Activated CD4-positive, CD25-positive, alpha-beta regulatory T cell treated with anti-CD3 and anti-CD28 coated beads, Interleukin-2, amount 50 U/mL, for 72 hours (primary cell): Measurements from ENCODE around the gene MTA3.

Source experiments
- DNase-seq: peaks from one replicate; pipeline ENCODE4 v3.0.0; 2021

MTA3 gene

DNA sequence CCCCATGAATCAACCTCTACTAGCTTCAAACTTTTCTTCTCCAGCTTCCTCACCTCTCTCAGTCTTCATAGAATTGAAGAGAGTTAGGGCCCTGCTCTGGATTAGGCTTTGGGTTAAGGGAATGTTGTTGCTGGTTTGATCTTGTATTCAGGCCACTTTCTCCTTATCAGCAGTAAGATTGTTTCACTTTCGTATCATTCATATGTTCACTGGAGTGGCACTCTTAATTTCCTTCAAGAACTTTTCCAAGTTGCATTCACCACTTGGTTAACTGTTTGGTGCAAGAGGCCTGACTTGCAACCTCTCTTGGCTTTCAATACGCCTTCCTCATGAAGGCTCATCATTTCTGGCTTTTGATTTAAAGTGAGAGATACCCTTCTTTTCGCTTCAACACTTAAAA, 172.7 kb downstream of the MTA3 start:
- DNase-seq: no peak

DNA sequence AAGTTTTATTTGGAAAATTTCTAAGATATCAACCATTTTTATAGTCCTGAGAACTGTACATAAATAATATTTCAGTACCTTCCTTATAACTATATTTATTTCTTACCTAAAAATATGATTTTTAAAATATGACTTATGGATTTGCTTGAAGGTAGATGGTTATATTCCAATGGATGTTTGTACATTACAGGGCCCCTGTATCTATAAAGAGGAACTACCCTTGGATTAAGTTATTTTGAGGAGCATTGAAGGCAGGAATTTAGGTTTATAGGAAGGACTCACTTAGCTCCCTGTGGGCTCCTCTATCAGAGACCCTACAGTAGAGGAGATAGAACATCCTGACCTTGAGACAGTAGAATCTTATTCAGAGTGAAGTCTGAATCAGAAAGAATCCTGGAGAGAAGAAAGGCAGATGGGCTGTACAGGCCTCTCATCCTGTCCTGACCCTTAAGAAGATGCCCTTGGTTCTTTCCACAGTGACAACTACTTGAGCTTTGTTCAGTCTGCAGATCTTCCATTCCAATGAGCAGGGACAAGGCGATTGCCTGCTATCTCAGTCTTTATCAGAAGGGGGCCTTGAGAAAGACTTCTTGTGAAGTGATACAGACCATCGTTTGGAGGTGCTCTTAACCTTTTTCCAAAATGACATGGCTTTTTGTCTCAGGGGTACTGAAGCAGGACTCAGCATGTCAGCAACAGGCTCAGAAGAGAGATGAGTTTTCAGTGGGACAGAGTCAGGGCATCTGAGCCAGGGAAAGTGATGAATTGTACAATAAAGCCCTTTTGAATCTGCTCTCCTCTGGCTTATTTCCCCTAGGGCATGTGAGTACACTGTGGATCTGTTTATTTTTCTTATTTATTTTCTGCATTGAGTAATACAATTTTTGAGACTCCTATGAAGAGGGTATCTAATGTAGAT, 174.6 kb downstream of the MTA3 start:
- DNase-seq: no peak

DNA sequence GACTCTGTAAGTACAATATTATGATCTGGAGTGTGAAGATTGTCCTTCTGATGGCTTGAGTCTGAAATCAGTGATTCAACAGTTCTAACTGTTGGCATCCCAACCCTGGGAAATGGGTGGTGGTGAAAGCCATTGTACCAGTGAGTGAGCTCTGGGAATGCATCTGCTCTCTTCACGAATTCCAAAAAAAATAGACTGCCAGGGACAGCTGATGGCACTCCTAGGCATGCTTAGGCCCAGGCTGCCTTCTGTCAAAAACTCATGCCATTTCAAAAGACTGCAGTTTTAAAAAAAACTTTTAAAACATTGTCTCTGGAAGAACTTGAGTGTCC, 175.2 kb downstream of the MTA3 start:
- DNase-seq: no peak

DNA sequence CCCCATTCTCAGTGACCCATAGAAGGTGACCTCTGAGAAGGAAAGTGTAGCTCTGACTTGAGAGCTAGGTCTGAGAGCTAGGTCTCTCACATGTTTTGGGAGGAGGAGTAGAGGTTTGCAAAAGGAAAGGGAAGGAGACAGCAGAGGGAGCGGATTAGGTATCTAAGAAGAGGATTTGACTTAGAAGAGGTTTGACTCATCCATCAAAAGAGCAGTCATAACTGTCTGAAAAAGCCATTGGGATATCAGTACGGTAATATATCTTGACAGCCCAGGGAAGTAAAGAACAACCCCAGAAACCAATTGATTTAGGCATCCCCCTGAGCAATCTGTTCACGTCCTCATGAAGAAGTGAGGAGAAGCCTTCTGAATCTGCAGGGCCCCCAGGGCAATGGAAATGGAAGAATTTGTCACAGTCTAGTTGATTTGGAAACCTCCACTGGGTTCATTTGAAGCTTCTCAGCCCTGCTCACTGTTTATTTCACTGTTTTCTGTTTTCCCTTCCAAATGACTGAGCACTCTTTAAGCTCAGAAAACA, 176.2 kb downstream of the MTA3 start:
- DNase-seq: no peak

DNA sequence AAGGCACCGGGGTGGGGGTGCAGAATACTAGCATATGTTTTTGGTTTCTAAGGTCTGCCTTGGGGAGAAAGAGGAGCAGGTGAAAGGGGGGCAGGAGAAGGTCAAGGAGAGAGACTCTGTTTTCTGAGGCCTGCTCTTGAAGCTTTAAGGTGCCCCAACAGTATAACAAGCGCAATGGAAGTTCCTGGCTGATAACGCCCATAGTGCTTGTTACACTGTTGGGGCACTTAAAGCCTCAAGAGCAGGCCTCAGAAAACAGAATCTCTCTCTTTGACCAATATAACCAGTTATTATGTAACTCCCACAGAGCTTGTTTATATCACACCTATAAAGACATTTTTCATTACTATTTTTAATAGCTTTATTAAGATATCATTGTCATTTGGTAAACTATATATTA, 179.0 kb downstream of the MTA3 start:
- no peak for DNase-seq

DNA sequence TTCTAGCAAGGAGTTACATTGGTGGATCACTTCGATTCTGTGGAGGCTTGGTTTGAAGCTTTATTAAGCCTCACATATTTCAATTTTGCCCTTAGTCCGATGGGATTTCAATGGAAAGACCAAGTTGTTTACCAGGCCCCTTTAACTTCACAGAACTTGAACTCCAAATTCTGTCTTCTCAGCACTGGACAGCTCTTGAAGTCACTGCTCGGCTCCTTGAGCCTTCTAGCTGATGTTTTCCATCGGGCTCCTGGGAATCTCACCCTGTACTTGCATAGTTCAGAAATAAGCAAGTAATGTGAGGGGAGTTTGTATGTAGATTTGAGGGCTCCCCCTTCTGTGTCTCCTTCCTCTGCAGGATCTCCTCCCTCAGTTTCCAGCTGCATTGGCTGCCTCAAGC, 180.4 kb downstream of the MTA3 start:
- no peak for DNase-seq

DNA sequence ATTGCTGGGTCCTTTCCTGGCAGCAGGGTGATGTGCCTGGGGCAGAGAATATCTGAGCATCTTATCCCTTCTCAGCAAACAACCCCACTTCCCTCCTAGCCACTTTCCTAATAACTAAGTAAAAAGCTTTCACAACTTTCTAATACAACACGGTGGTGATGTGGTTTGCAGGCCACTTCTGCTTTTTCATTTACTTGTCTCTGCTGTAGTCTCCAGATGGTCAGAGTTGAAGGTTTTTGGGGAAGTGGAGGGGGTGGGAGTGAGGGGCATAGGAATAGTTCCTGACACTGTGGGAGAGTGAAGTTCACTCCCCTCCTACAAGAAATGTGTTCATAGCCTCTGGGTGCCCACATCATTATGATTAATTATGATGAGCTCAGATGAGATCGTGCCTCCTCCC, 183.9 kb downstream of the MTA3 start:
- no peak for DNase-seq

DNA sequence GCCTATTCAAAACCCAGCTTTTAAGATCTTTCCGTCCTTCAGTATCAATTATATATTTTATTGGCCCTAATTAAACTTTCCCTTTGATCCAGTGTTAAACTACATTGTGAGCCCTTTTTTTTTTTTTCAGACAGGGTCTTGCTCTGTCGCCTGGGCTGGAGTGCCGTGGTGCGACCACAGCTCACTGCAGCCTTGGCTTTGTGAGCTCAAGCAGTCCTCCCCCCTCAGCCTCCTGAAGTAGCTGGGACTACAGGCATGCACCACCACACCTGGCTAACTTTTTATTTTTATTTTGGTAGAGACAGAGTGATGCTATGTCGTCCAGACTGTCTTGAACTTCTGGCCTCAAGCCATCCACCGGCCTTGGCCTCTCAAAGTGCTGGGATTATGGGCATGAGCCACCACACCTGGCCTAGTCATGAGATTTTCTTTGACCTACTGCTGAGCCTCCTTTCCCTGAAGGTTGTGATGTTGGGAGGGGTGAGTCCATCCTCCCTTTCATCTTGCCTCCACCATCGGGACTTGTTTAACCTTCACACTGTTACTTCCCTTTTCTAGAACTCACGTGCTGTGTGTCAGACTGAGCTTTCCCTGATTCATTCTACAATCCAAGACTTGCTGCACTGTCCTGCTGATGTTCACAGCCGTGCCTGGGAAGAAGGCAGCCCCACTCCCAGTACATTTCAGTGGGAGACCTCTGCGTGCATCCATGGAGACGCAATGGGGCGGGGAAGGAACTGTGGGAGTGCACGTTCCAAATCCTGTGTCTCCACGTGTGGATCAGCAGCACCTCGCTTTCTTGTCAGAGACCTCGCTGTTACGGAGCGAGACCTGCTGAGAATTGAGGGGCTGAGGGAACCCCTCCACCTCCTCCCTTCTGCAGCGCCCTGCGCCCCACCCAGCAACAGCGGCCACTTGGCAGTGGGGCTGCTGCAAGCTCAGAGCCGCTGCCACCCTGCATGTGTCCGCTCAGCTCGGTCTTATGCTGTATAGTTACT, 184.7 kb downstream of the MTA3 start:
- no peak for DNase-seq

DNA sequence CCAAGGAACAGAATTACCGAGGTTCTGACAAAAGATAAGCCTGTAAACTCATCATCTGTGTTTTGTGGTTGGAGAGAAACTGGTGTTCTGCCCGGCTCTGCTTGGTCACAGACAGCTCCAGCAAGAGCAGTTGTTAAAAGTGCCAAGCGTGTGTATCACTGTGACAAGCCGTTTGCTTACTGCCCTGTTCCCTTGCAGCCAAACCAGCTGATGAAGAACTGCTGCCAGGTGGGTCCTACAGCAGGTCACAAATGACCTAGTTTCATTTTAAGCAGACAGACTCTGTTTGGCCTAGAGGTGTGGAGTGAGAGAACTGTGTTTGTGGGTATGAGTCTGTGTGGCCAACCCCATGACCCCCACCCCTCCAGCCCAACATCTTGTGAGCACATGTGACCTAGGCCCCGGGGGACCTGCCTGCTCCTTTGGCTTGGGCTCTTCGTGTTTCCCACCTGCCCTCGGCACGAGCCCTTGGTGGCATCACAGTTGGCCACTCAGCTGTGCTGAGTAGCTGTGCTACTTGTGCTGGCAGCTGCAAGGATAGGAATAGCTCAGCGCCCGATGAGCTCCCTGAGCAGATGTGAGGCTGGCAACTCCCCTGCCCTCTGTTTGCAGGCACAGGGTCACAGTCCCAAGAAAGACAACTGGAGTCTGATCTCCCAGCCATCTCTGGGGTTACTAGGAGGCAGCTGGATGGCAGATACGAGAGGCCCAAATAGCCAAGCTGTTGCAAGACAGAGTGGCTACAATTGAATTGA, 185.8 kb downstream of the MTA3 start:
- no peak for DNase-seq

DNA sequence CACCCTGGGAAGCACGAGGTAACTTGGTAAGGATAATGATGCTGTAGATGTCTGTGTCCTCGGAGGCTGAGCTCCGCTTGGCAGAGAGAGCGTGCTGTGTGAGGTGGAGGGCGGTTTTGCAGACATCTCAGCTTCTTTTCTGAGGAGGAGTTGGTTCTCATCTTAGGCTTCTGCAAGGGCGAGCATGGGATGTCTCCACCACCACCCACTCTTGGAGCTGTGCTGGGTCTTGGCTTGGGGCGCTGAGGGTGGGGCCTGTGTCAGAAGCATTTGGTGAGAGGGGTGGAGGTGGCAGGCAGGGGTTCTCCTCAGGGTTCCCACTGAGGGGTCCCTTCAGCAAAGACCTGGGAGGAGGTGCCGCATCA, 186.3 kb downstream of the MTA3 start:
- no peak for DNase-seq

DNA sequence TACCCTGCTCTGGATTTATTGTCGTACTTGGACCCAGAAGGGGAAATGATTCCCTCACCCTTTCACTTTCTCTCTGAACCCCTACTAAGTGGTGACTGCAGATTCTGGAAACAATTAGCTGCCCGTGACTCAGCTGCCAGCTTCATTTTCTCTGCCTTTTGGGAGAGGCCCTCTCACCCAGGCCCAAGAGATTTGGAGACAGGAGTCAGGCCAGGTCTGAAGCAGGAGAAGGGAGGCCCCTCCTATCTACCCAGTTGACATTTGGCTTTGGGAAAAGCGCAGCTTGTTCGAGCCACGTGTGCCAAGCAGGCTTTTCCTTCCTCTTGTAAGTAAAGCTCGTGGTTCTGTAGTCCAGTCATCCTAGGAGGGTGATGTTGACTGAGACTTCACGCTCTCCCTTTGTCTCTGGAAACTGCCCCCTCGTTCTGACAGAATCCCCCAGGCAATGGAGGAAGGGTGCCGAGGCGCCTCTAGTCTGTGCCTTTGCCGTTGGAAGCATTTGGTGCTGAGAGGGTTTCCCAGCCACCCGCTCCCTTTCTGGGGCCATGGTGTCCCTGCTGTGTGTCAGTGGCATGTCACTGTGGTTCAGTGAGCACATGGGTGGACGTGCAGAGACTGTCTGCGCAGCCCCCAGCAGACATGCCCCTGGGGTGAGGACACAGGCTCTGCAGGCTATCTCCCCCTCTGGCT, 186.9 kb downstream of the MTA3 start:
- no peak for DNase-seq

DNA sequence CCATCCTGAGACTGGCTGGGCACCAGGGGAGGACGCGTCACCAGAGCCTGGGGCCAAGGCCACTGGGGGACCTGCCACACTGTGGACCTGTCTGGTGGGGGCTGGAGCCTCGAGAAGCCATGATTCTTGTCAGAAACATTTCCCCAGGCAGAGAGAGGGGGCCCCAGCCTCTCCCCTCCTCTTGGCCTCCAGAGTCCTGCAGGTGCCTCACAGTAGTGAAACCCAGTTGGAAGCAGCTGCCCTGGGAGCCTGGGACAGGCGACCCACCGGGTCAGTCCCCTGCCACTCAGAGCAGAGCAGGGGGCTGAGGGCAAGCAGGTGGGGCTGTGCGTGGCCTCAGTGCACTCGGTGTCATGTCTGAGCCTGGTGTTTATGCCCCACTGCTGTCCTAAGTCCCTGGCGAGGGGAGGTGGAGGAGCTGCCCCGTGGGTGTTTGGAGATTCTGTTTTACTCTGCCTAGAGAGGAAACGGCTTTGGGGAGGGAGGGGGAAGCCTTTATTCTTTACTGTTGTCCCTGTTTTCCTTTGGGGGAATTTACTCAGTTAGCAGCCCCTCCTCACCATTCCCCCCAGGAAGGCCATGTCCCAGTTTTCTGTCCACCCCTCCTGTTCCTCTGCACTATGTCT, 187.8 kb downstream of the MTA3 start:
- DNase-seq: no peak

DNA sequence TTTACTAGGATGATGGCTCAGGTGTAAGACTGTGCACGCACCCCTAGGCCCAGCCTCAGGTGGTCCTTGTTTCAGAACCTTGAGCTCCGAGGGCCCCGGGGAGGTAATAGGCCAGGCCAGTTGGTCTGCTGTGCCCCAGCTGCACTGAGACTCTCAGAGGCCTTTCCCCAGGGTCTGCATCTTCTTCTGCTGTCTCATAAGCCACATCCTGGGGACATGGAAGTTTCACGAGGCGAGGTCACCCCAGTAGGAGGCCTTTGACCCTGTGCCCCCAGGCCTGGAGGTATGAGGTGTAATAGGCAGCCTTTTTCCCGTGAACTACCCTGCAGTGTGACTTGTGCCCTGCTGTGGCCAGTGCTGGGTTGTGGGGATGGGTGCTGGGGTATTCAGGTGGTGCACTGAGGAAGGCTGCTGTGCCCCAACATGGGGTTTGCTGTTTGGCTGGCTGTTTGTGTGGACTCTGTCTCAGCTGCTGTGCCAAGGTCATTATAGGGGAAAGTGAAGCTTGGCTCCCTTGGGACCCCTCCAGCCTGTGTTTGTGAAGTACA, 188.6 kb downstream of the MTA3 start:
- no peak for DNase-seq

DNA sequence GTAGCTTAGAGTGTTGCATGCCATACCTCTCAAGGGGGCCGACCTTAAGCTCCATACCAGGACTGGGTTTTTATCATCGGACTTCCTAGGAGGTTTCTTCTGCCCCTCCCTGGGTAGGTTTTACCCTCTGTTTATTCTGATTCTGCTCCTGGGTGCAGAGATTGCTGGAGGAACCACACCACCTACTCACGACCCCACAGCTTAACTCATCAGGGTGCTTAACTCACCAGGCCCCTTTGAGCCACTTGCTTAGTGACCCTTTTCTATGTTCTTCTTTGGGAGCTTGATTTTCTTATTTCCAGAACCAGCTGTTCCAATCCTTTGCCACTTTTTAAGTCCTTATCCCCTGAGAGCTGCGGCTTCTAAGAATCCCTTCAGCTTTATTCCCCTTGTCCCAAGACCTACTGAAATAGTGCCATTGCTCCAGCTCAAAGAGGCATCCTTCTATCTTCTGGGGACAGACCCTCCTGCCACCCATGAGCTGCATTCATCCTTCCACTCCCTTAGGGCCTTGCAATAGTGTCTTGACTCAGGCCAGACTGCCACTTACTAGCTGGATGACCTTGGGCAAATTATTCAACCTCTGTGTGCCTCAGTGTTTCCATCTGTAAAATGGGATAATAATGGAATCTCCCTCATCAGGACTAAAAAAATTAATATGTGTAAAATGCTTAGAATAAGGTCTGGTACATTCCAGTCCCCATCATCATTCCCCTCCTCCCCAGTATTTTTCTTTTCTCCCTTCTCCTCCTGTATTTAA, 189.7 kb downstream of the MTA3 start:
- DNase-seq: no peak

DNA sequence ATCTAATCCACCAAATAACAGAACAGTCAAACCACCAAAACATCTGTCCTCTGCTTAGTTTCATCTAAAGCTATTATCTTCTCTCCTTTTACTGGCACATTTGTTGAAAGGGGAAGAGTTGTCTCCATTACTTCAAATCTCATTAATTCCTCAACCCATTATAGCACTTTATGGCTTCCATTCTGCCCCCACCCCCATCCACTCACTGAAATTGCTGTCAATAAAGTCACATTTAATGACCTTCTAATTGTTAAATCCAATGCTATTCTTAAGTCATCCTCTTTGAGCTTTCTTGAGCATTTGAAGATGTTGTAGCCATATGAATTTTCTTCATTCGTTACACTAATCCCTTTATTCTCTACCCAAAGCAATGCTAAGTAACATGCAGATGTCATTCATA, 190.3 kb downstream of the MTA3 start:
- DNase-seq: no peak

DNA sequence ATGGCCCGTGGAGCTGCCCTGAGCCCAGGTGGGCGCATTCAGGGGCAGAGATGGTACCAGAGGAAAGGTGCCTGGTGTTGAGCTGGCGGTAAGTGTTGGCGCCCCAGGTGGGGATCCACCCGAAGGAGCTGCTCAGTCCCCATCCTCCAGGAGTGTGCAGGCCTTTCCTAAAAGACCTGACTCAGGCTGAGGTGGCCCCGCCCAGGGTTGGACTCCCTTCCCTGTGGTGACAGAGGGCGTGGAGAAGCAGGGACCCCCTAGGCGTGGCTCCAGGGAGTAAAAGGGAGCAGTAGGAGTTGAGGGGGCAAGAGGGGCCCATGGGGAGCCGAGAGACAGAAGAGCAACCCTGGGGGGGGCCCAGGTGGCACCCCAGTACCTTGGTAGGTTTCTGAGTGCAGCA, 193.1 kb downstream of the MTA3 start:
- DNase-seq: no peak

DNA sequence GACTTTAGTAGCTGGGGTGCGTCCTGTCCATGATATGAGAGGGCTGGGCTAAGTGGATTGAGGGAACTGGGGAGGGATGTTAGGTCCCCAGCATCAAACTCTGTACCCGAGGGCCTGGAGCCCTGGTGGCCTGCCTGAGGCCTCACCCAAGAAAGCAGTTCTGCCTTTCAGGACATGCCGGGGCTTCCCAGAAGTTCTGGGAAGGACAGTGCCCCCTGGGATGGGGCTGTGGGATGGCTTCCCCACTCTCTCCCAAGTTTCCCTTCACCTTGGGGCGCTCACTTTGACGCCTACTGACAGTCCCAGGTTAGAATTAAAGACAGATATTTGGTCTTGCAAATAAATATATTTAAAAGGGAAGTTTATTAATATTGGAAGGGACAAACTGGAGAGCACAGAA, 193.7 kb downstream of the MTA3 start:
- no peak for DNase-seq

DNA sequence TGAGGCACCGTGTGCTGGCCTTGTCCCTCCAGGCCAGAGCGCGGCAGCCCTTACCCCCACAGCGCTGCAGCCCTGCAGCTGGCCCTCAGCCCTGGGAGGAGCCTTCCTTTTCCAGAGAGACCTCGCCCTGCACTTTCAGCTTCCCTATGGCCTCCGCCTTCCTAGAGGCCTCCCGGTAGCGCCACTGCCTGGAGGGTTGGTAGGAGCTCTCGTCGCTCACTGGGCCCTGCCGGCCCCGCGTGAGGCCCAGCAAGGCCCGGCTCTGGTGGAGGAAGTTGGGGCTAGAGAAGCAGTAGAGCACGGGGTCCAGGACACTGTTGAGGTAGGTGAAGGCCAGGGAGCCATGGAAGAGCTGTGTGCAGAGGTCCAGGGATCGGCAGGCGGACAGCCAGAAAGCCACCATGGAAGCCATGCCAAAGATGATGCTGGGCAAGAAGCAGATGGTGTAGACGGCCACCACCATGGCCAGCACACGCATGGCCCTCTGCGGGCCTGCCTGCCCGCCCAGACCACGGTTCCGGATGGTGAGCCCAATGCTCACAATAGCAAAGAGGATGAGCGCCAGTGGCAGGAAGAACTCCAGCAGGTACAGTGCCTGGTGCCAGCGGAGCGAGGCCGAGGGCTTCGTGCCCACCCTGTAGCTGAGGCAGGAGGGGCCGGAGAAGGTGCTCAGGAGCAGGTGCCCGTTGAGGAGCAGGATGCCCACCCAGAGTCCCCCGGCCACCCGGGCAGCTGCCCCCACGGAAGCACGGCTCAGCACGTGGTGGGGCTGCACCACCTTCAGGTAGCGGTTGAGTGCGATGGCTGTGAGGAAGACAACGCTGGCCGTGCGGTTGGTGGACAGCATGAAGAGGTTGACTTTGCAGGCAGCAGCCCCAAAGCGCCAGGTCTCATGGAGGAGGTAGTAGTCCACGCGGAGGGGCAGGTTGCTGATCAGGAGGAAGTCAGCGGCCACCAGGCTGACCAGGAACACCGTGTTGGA, 194.7 kb downstream of the MTA3 start:
- no peak for DNase-seq

DNA sequence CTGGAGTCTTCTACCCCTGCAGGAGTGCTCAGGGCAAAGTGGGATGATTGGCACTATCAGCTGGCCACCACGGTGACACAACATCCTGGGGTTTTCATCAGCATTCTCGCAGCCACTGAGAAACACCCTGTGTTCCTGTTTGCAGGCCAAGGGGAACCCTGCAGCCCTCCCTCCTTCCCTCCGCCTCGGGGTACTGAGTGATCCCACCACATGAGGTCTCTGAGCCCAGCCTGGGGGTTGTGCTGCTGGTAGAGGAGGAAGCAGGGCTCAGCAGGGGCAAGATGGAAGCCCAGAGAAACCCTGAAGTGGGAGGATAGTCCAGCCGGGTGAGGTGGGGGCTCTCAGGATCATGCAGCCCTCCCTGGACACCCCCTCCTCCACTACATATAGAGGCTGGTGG, 195.7 kb downstream of the MTA3 start, which contains the start of gene OXER1:
Gene OXER1, minus strand, starts transcription at position 40 of the 400 bp plus-strand sequence. CDS start 73 bp downstream, outside the sequence.
- no peak for DNase-seq
